T-cell (primary cell): ENCODE data around the gene FAM177B. TPM values are rescaled to one million over a fixed set of nuclear protein-coding genes. Genes with fewer than 3 reads are reported as not detected.
A peak's percentile ranks its signal among the peaks of the same experiment; 100 is the strongest.

Experiments
- ATAC-seq, 4 experiments: fragments of 200-7000 bp in 3 of 4; fragments of 150-1000 bp in 1 of 4; cut with Tn5 transposase; replicated peaks in 1 of 4; 1 replicate in 3 of 4; 2 replicates in 1 of 4; pipeline ENCODE4 v1.10.0; 2021; ENCODE audit warnings: moderate library complexity in 3 of 4, mild to moderate bottlenecking in 2 of 4, moderate number of reproducible peaks in 1 of 4
- CTCF ChIA-PET, 2 donors: fragments of 300-600 bp; sonication (Branson Sonifier 250); formaldehyde crosslinking; loops; one replicate each; lab custom pipeline; 2022; ENCODE audit warnings: antibody characterized with exemption in 2 of 2; lab: Charles Lee
- POLR2A ChIA-PET, 2 donors: fragments of 300-600 bp; sonication (Branson Sonifier 250); formaldehyde crosslinking; loops; one replicate each; lab custom pipeline; 2022; ENCODE audit warnings: antibody characterized with exemption in 2 of 2; lab: Charles Lee
- DNase-seq, 35 experiments: peaks; one replicate each; pipeline versions ENCODE4 v3.0.0 to v3.0.0-alpha.2; 2013 to 2023
- H3K27ac ChIP-seq: one replicate; pipeline ENCODE4 v1.5.1; 2013; ENCODE audit warnings: low read length
- H3K27me3 ChIP-seq, 2 experiments: replicated peaks in 1 of 2; 1 replicate in 1 of 2; 2 replicates in 1 of 2; pipeline versions ENCODE4 v1.6.1 to v1.7.0; 2013; ENCODE audit warnings: low read length in 1 of 2, mixed read lengths in 1 of 2; ENCODE audit not compliant: control insufficient read depth in 2 of 2, insufficient read depth in 2 of 2; ENCODE audit errors: extremely low read depth in 1 of 2
- H3K36me3 ChIP-seq, 2 donors: 1 replicate in 1 of 2; 2 replicates in 1 of 2; pipeline versions ENCODE4 v1.6.1 to v1.7.0; 2013; ENCODE audit warnings: low read length in 1 of 2; ENCODE audit not compliant: control insufficient read depth in 2 of 2, insufficient read depth in 1 of 2; ENCODE audit errors: extremely low read depth in 1 of 2
- H3K4me1 ChIP-seq, 2 experiments: 1 replicate in 1 of 2; 2 replicates in 1 of 2; pipeline versions ENCODE4 v1.6.1 to v1.7.0; 2013; ENCODE audit warnings: low read length in 2 of 2, mixed read lengths in 1 of 2; ENCODE audit not compliant: insufficient read depth in 2 of 2, control insufficient read depth in 1 of 2; ENCODE audit errors: extremely low read depth in 1 of 2
- H3K4me3 ChIP-seq, 2 donors: 1 replicate in 1 of 2; 2 replicates in 1 of 2; pipeline versions ENCODE4 v1.5.1 to v1.7.0; 2013; ENCODE audit warnings: mild to moderate bottlenecking in 2 of 2, low read length in 1 of 2, moderate library complexity in 1 of 2; ENCODE audit not compliant: control insufficient read depth in 1 of 2; ENCODE audit errors: extremely low read depth in 1 of 2
- H3K9me3 ChIP-seq: 2 replicates; pipeline ENCODE4 v1.7.0; 2013
- H3K27ac Mint-ChIP-seq, 2 donors: one replicate each; pipeline ENCODE4 v1.8.0; 2020 to 2021; ENCODE audit warnings: mild to moderate bottlenecking in 2 of 2, mixed read lengths in 2 of 2
- H3K27me3 Mint-ChIP-seq, 2 donors: one replicate each; pipeline ENCODE4 v1.8.0; 2021 to 2022; ENCODE audit warnings: mixed read lengths in 2 of 2
- H3K36me3 Mint-ChIP-seq: one replicate; pipeline ENCODE4 v1.8.0; 2021; ENCODE audit warnings: mixed read lengths
- H3K4me1 Mint-ChIP-seq, 3 donors: one replicate each; pipeline ENCODE4 v1.8.0; 2020 to 2022; ENCODE audit warnings: mixed read lengths in 3 of 3, mild to moderate bottlenecking in 1 of 3
- H3K4me3 Mint-ChIP-seq, 3 donors: one replicate each; pipeline ENCODE4 v1.8.0; 2020 to 2022; ENCODE audit warnings: mild to moderate bottlenecking in 3 of 3, mixed read lengths in 3 of 3, moderate library complexity in 3 of 3
- H3K9me3 Mint-ChIP-seq, 3 donors: one replicate each; pipeline ENCODE4 v1.8.0; 2020 to 2022; ENCODE audit warnings: mixed read lengths in 3 of 3
- WGBS: methylation state at CpG from one replicate; pipeline ENCODE4 v1.1.5; 2013; ENCODE audit warnings: missing lambda C conversion rate; ENCODE audit not compliant: insufficient coverage; 5-methylcytosine and 5-hydroxymethylcytosine counted together
- total RNA-seq, 35 experiments: library from RNA in 6 of 35; stranded (reverse) in 6 of 35; fragments of 120-200 nt in 1 of 35; gene quantifications; one replicate each; pipeline versions ENCODE4 v1.2.1 to v1.2.4 and lab custom pipeline; 2013 to 2026

The FAM177B gene
- total RNA-seq, 5 donors from 2014 or later (not counting 1 experiment from before 2014, with no cell fraction given), result 0.58 to 3.3 (median 0.60) TPM

DNA sequence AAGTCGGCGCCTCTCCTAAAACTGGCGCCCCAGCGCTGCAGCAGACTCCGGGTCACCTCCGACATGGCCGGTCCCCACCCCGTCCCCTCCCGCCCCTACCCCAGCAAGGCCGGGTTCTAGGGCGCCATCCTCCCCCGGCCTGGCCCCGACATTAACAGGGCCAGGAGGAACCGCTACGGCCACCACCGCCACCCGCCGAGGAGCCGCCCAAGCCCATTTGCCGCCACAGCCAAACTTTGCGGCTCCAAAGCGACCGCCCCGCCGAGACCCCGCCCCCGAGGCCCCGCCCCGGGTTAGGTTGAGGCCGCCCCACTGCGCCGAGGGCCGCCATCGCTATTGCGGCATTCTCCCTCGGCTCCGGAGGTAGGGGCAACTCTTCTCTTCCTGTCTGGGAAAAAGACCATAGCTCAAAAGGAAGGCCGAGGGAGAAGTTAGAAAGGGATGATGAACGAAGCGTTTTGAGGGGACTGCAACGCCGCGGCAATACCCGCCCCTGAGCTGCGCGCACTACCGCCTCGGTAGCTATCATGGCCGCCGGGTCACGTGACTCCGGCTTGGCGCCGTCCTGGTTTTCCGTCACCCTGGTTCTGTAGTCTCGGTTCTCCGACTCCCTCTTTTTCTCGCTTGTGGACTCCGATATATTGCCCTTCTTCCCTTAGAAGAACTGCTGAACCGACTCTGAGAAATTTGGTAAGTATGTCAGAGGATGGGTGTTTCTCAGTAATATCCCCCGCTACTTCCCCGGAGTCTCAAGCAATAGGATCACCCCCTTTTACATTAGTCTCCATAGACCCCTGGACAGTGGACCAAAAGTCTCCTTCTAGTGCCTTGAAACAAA is 24.5 kb upstream of the FAM177B start, which contains the start of the genes AIDA and BROX:
AIDA (minus strand) TSS at position 239 of the 838 bp plus-strand sequence; CDS start at position 65, 174 bp downstream.
BROX (plus strand) TSS at position 312 of the 838 bp plus-strand sequence. CDS start 3,136 bp downstream, outside the sequence.
- Mint-ChIP-seq H3K9me3 (no peaks in the 10 kb centered on the region), H3K4me1 (peaks cover 59 to 62% (median 61%) of the 10 kb centered on the region in 3 donors), H3K27ac (peak within 1 kb of the TSS; percentile 99 to 100), H3K27me3 (no peaks in the 10 kb centered on the region), H3K36me3 (peaks cover 28% of the 10 kb centered on the region), H3K4me3 (peak within 1 kb of the TSS; percentile 93 to 99 (median 96))
- H3K4me1 ChIP-seq, result peaks cover 11 to 16% of the 10 kb centered on the region in 2 experiments
- peaks cover 0 to 18% of the 10 kb centered on the region in 2 donors for H3K36me3 ChIP-seq
- ATAC-seq (peak; percentile 77 to 82 (median 78)), DNase-seq (peak; percentile 82 to 98 (median 94))
- H3K27me3 ChIP-seq, result no peaks in the 10 kb centered on the region
- H3K9me3 ChIP-seq, result no peaks in the 10 kb centered on the region
- 0% methylated on average over 39 of the region's 62 CpGs for WGBS
- ChIA-PET POLR2A (interaction anchor here (0.5 to 1.9 kb wide), 7 partner anchors 48 to 1008 kb away, joined by 3 to 9 read pairs (median 5); partner anchors contain the start of gene TAF1A (in 1 of the 2)), CTCF (interaction anchor here (0.8 to 2.6 kb wide), 6 partner anchors 58 to 377 kb away, joined by 3 to 17 read pairs (median 8); partner anchors contain the start of gene TAF1A (in 1 of the 2))
- H3K27ac ChIP-seq, result peak within 1 kb of the TSS; percentile 99
- H3K4me3 ChIP-seq, result peak within 1 kb of the TSS; percentile 89 to 100

DNA sequence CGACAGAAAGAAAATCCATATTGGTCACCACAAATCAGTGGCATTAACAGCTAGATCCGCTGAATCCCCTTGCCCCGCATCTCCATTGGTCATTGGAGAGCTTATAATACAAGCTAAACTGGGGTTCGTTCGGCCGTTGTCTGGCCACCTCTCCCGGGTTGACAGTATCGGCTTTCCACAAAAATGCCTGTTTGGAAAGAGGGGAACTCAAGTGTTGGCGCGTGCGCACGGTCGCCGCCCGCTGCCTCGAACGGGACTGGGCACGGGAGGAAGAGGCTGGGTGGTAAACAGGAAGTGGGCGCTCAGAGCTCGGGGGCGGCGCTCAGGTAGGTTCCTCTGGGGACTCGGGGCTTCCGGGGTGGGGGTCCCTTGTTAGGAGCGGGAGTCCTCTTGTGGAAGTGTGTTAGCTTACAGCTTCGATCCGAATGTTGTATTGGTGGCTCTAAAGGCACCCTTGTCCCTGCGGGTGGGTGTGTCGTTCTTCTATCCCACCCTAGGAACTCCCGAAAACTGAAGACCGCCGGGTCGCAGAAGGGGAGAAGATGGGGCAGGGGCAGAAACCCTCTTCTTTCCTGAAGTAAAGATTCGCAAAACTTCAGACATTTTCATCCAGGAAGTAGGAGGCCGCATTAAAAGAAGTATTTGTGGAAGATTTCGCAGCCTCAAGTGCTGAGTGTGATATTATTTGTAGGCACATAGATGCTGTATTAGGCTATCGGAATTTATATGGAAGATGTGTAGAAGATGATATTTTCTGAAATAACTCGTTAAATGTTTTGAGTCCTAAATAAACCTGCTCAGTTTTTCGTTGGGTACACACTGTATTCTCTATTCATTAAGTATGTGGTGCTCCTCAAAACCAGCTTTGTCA is 23.7 kb upstream of the FAM177B start:
- H3K9me3 Mint-ChIP-seq, result no peaks in the 10 kb centered on the region
- peak overlapping the region; percentile 99 to 100 for H3K27ac Mint-ChIP-seq
- Histone ChIP-seq H3K4me1 (peaks cover 11 to 18% of the 10 kb centered on the region in 2 experiments), H3K9me3 (no peaks in the 10 kb centered on the region), H3K36me3 (peaks cover 0 to 24% of the 10 kb centered on the region in 2 donors), H3K27ac (peak overlapping the region; percentile 99), H3K27me3 (no peaks in the 10 kb centered on the region), H3K4me3 (peak overlapping the region; percentile 89 to 100)
- peaks cover 29% of the 10 kb centered on the region for H3K36me3 Mint-ChIP-seq
- DNase-seq, result peak; percentile 84 to 98 (median 93)
- no peaks in the 10 kb centered on the region for H3K27me3 Mint-ChIP-seq
- POLR2A ChIA-PET, result interaction anchor here (0.5 to 1.9 kb wide), 7 partner anchors 49 to 1009 kb away, joined by 3 to 9 read pairs (median 5); partner anchors contain the start of gene TAF1A (in 1 of the 2)
- peak; percentile 74 to 81 (median 74) for ATAC-seq
- CTCF ChIA-PET, result interaction anchor here (0.6 to 2.6 kb wide), 8 partner anchors 19 to 376 kb away, joined by 3 to 17 read pairs (median 4); partner anchors contain the start of gene TAF1A (in 1 of the 2)
- 0% methylated on average over 28 of the region's 39 CpGs for WGBS
- peak overlapping the region; percentile 93 to 99 (median 96) for H3K4me3 Mint-ChIP-seq
- peaks cover 60 to 67% (median 62%) of the 10 kb centered on the region in 3 donors for H3K4me1 Mint-ChIP-seq

DNA sequence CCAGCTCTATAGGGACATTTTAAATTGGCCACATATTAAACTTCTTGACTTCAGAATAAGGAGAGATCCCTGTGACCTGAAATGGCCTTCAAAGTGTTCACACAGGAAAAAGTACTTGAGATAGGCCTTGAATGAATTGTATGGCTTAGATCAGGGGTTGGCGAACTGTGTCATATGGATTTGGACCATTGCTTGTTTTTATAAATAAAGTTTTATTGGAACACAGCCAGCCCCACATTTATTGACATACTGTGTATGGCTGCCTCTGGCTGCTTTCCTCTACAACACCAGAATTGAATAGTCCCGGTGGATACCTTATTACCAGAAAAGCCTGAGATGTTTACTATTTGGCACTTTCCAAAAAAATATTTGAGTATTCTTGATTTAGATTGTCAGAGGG is 20.6 kb upstream of the FAM177B start:
- ATAC-seq (no peak), DNase-seq (no peak)
- Mint-ChIP-seq H3K9me3 (no peaks in the 10 kb centered on the region), H3K27me3 (no peaks in the 10 kb centered on the region), H3K27ac (peak overlapping the region in 1 of 2 donors; percentile 1), H3K4me3 (no peak overlapping the region), H3K36me3 (peaks cover 30% of the 10 kb centered on the region), H3K4me1 (peaks cover 43 to 49% (median 43%) of the 10 kb centered on the region in 3 donors)
- H3K9me3 ChIP-seq, result no peaks in the 10 kb centered on the region
- H3K4me3 ChIP-seq, result no peak overlapping the region
- no peak overlapping the region for H3K27ac ChIP-seq
- H3K4me1 ChIP-seq, result peaks cover 4 to 8% of the 10 kb centered on the region in 2 experiments
- WGBS, result no CpG with 5 or more reads among the region's 2 CpGs
- no peaks in the 10 kb centered on the region for H3K27me3 ChIP-seq
- peaks cover 0 to 44% of the 10 kb centered on the region in 2 donors for H3K36me3 ChIP-seq
- CTCF ChIA-PET, result interaction anchor here in 1 of 2 donors (0.6 kb wide), 1 partner anchor 36 kb away, joined by 4 read pairs; no protein-coding TSS in a partner anchor
- POLR2A ChIA-PET, result no interaction called here

DNA sequence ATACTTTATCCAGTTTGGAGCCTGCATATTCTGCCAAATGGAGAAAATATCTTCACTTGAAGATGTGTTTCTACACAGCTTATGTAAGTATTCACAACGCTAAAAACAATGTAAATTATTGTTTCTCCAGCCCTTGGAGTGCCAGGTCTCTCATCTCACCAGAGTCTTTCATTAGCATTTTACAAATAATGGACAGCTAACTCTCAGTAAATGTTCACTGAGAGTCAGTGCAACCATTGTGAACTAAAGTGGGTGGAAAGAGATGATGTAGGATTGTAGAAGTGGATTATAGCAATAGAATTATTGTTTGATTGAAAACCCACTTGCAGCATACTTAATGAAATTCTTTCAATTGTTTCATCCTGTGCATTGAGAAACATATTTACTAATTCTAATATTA is 8.3 kb upstream of the FAM177B start:
- Mint-ChIP-seq H3K9me3 (no peaks in the 10 kb centered on the region), H3K27me3 (no peaks in the 10 kb centered on the region), H3K4me3 (no peak overlapping the region), H3K36me3 (peaks cover 60% of the 10 kb centered on the region), H3K4me1 (peaks cover 1 to 16% (median 5%) of the 10 kb centered on the region in 3 donors), H3K27ac (no peak overlapping the region)
- POLR2A ChIA-PET, result interaction anchor here in 1 of 2 donors (0.6 kb wide), 1 partner anchor 71 kb away, joined by 3 read pairs; no protein-coding TSS in a partner anchor
- H3K4me3 ChIP-seq, result no peak overlapping the region
- no peak overlapping the region for H3K27ac ChIP-seq
- 100% methylated on average over 1 of the region's 1 CpG for WGBS
- H3K9me3 ChIP-seq, result no peaks in the 10 kb centered on the region
- H3K4me1 ChIP-seq, result no peaks in the 10 kb centered on the region
- H3K27me3 ChIP-seq, result no peaks in the 10 kb centered on the region
- no peak for ATAC-seq
- DNase-seq, result no peak
- peaks cover 4 to 88% of the 10 kb centered on the region in 2 donors for H3K36me3 ChIP-seq
- CTCF ChIA-PET, result interaction anchor here in 1 of 2 donors (0.6 to 0.9 kb wide), 2 partner anchors 7 to 135 kb away, joined by 4 to 6 read pairs; no protein-coding TSS in a partner anchor

DNA sequence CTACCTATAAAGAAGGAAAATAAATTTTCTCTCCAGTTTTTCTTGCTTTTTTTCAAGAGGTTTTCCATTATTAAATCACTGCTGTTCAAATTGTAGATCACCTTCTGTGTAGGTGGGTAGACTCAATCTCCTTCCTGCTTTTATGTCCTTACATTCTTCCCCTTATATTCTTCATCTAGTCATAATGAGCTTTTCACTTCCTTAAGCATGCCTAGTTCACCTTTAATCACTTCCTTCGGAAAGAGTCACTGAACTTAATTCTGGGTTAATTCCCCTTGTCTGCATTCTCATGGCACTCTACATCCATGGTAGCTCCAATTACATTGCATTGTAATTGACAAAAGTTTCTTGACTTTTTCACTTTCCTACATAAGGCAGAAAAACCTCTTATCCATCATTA is 6.1 kb upstream of the FAM177B start:
- H3K4me1 Mint-ChIP-seq, result peaks cover 0 to 16% (median 5%) of the 10 kb centered on the region in 3 donors
- Histone ChIP-seq H3K36me3 (peaks cover 0 to 81% of the 10 kb centered on the region in 2 donors), H3K9me3 (no peaks in the 10 kb centered on the region), H3K4me3 (no peak overlapping the region), H3K4me1 (no peaks in the 10 kb centered on the region), H3K27ac (no peak overlapping the region), H3K27me3 (no peaks in the 10 kb centered on the region)
- H3K27ac Mint-ChIP-seq, result peak overlapping the region; percentile 21 to 56
- H3K27me3 Mint-ChIP-seq, result no peaks in the 10 kb centered on the region
- DNase-seq, result no peak
- H3K4me3 Mint-ChIP-seq, result no peak overlapping the region
- H3K9me3 Mint-ChIP-seq, result no peaks in the 10 kb centered on the region
- CTCF ChIA-PET, result interaction anchor here in 1 of 2 donors (0.6 kb wide), 2 partner anchors 138 to 1707 kb away, joined by 3 to 4 read pairs; no protein-coding TSS in a partner anchor
- POLR2A ChIA-PET, result no interaction called here
- ATAC-seq, result no peak
- WGBS, result 100% methylated on average over 1 of the region's 1 CpG
- H3K36me3 Mint-ChIP-seq, result peaks cover 53% of the 10 kb centered on the region
